HG03469 (cell line): ENCODE measurements around the gene ZCCHC2.
A peak's percentile ranks its signal among the peaks of the same experiment; 100 is the strongest.

Source experiments
- ATAC-seq: cut with Tn5 transposase; IDR thresholded peaks from one replicate; pipeline ENCODE4 v1.9.1; 2021; ENCODE audit warnings: mild to moderate bottlenecking, moderate library complexity, moderate number of reproducible peaks; ENCODE audit not compliant: unreplicated experiment

ZCCHC2 gene

DNA sequence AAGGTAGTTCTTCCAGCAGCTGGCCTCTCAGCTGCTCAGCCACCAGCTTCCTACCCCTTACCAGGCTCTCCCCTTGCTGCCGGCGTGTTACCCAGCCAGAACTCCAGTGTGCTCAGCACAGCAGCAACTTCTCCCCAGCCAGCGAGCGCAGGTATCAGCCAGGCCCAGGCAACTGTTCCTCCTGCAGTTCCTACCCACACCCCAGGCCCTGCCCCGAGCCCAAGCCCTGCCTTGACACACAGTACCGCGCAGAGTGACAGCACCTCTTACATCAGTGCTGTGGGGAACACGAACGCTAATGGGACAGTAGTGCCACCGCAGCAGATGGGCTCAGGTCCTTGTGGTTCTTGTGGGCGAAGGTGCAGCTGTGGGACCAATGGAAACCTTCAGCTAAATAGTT lies 52.0 kb downstream of the ZCCHC2 start:
- no peak for ATAC-seq

DNA sequence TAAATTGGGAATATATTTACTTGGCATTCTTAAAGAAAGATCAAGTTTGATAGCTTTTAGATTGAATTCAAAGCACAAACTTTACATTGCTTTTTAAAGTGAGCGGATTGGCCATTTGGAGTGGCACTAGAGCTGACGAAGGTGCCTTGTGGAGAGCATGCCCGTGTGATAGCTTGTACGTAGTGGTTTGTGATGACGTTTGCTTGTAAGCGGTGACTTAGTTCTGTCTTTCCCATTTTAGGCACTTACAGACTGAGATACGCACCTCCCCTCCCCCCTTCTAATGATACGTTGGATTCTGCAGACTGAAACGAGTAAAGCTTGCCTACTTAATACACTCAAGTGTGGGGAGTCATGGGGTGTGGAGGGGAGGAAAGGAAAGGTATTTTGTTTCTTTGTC lies 53.4 kb downstream of the ZCCHC2 start:
- ATAC-seq = no peak

DNA sequence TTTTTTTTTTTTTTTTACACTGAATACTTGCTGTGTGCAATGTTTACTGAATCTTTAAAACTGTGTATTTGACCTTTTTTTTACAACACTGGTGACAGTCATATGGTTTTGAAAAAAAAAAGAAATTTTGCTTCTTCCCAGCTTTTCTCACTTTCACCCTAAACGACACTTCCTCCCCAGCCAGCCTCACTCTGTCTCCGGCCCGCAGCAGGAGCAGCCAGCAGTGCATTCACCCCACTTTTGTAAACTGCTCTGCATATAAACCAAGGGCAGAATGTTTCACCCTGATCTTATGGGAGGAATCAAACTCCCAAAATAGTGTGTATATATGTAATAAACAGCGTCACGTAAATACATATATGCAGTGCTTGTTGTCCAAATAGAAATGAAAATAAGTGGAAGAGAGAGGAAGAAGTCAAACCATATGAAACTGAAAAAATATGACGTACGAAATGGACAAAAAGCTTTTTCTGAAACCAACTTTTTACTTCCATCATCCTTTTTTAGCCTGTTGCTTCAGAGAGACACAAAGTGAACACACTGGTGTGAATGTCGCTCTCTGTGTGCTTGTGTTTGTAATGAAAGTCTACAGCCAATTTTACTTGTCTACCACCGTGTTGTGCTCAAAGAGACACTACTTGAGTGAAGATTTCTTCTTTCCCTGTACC lies 54.2 kb downstream of the ZCCHC2 start:
- peak; percentile 32 for ATAC-seq

DNA sequence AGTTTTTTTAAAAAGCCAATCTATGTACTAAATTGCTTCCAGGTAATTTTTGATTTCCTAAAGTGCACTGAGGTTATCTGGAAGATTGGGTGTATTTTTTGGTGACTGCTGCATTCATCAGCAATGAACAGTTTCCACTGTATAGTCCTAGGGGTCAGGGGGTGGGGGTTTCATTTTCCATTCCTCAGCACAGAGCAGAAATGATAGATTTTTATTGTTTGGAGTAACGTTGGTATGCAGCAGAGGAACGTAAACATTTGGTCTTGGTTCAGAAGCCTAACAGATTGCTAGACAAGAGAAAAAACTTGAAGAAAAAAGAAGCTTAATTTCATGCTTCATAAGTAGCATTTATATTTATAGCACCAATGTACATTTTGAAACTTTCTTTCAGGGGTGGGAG lies 54.9 kb downstream of the ZCCHC2 start:
- ATAC-seq = no peak

DNA sequence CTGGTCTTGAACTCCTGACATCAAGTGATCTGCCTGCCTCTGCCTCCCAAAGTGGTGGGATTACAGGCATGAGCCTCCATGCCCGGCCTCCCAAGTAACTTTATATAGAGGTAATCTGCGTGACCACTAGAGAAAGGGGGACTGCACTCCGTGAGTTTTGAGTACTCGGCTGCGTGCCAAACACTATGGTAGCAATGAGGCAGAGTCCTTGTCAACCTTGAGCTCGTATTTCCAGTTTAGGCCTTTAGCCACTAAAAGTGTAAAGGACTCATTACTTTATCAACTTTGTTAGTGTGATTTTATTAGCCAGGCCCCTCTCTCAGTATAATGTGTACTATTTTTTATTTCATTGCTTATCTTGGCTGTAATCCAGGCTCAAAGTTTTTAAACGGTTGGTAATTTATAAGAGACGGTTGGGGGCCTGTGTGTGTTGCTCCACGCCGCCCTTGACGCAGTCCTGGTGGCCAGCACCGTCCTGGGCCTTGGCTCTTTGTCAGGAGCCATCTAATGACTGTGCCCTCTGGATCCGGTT lies 56.2 kb downstream of the ZCCHC2 start:
- no peak for ATAC-seq

DNA sequence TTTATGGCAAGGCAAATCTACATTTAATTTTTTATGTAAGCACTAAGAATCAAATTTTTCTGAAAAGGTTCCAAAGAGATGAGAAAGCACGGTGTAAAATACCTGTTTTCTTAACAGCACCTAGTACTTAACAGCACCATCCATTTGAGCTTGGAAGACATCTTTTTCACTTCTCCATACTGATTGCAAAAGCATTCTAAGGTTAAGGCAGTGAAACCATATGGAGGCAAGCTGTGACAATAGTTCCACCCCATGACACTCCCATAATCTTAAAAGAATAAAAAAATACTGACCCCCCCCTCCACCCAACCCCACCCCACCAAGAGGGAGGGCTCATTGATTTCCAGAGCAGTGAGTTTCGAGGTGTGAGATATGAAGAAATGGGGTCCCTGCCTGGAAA lies 60.6 kb downstream of the ZCCHC2 start:
- ATAC-seq = no peak

DNA sequence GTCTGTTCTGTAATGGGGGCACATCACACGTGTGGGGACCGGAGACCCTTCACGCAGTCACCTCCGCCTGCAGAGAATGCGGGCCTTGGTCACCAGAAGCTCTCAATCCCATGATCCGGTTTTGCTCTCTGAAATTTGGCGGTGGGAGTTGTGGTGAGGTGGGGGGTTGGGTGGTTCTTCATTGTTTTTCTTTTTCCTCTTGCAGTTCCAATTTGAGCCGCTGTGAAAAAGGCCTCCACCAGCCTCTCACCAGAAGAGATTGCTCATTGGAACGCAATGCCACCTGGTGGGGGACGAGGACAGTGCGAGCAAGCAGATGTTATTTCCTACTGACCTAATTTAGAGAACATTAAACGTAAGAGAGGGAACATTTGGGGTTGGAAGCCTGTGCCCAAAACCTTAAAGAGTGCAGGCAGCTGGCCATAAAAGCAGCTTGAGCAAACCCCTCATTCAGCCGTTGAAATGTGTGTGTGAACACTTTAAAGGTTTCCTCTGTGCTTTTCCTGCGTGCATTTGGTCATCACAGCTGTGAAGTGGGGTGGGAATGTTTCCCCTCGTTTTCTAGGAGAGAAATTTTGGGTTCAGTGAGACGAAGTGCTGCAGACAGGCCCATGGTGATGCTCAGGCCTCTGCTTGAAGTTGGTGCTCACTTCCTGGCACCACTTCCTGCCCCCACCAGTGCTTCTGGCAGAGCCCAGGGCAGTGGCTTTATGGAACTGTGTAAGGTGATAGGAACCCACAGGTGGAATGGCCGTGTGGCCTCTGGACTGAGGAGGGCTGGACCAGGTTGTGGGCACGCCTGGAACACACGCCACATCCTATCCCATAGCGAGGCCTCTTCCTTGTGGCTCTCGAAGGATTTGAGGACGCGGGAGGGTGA lies 61.7 kb downstream of the ZCCHC2 start:
- ATAC-seq = peak; percentile 65

DNA sequence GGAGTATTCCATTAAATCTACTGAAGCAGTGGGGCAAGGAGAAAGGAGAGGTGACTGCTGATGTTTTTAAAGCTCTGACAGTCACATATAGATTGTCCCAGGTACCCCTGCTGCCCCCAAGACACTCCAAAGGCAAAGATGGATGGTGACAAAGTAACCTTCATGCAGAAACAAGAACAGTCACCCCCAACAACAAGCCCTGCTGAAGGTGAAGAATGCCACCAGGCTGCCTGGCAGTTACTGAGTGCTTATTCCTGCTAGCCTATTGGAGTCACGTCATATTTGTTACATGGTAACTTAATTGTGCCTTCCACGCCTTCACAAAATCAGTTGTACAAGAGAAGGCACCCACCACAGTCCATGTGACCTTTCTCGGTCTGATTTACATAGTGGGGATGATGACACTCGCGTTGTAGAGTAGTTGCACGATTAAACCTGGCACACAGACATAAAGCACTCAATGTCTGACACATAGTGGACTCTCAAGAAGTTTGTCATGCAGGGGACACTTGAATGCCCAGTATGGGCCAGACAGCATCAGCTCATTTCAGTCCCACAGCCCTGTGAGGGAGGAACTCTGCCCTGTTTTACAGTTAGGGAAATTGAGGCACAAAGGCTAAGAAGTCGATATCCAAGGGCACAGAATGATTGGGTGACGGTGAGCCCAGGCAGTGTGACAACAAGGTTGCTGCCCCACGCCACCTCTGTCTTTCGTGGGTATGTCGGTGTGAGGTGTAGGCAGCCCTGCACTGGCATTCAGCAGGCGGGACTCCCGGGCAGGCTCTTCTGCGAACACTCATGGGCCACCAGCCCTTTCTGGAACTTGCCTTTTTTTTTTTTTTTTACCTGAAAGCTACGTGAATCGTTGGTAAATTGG lies 62.7 kb downstream of the ZCCHC2 start:
- ATAC-seq = peak; percentile 12

DNA sequence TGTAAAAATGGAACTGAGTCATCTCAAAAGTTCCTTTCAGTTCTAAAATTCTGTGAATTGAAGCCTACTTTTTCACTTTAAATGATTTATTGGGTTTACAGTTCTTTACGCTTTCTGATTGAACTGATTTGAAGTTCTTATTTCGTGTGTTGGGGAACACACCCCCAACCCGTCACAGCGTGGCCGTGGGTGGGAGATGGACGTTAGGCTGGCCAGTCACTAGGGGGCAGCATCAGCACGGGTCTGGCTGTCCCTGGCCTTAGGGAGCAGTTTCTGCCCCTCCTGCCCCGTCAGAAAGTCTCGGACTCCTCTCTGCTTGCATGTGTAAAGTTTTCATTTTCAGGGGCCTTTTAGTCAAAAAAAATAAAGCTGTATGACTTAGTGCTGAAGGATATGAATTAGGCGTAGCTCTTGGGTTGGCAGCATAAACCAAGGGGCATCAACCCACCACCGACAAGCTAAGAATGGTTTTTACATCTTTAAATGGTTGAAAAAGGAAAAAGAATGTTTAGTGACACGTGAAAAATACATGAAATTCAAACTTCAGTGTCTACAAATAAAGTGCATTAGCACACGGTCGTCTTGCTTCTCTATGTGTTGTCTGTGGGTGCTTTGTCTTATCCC lies 63.4 kb downstream of the ZCCHC2 start:
- ATAC-seq = peak; percentile 38

DNA sequence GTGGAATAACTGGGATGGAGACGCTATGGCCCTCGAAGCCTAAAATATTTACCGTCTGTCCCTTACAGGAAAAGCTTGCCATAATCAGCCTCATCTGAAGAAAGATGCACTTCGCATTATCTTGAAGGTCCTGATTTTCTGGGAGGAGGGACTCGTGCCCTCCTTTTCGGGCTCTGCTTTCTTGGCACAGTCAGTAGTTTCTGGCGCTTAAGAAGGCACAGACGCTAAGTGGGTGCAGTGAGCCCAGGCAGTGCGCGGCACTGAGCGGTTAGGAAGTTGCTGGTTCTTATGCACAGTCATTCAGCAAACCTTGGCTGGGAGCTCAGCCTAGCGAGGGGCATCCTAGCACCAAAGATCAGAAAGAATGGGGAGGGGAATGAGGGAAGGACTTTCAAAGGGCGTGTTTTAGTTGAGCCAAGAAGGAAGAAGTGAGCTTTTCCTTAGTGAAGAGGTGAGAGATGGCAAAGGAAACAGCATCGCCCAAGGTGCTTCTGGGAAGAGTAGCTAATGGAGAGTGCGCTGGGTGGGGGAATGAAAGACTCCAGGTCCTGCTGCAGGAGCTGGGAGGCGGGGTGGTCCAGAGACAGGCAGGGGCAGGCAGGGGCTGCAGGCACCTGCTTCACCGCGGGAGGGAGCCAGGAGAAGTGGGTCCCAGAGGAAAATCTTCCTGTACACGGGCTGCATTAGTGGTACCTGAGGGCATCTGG lies 64.1 kb downstream of the ZCCHC2 start:
- no peak for ATAC-seq

DNA sequence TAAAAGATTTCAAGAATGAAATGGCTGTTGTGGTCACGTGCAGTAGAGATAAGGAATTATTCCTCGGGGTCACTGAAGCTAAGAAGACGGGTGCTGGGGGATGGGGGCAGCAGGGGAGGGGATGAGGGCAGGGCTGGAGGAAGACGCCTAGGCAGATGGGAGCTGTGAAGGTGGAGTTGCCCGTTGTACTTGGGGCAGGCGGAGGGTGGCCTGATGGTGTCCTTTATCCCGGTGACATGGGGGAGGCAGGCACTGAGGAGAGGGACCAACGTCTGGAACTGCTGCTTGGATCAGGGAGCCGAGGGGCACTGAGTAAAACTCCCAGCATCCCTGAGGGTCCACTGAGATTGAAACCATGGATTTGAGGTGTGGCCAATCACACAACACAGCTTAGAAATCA lies 64.9 kb downstream of the ZCCHC2 start:
- no peak for ATAC-seq

DNA sequence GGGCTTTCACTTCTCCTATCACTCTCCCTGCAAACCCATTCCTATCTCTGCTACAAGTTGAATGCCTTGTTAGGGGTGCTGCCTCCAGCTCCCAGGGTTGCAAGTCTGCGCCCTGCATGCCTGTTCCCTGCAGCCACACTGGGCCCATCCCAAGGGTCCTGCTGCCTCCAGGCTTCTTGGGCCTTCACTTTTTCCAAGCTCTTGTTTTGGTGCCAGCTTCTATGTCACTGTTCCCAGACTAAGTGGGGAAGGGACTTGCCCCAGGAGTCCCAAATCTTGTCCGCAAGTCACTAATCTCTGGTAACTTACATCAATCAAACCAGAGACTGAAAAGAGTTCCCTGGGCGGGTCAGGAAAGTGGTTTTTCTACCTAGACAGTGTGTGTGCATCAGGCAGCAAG lies 65.4 kb downstream of the ZCCHC2 start:
- no peak for ATAC-seq

DNA sequence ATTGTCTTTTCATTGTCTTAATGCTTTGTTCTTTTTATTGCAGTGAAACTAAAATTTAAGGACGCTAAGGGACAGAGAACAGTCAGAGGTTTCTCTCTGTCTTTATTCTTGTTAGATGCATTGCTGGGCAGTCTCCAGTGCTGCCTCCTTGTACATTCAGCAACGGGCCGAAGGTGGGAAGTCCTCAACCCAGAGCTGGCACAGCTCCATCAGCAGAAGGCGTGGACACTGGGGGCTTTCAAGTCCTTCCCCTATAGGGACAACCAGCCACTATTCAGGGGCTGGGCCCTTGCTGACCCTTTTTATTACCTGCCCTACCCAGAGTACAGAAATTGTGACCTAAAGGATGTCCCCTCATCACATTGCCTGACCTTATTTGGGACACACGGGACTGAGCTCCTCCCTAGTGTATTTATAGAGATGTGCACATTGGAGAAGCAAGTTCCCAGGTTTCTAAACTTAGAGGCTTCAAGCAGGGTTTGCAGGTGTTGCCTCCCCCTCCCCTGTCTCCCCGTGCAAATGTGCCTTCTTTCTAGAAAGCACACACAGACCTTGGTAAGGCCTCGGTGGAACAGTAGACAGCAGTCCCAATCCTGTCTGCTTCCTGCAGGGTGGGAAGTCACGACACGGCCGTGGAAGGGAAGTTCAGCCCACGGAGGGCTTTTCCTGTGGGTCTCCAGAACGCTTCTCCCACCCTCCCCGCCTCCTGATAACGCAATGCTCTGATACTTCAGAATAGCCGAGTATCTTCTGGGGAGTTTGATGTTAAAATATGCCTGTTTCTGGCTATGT lies 68.2 kb downstream of the ZCCHC2 start:
- no peak for ATAC-seq

DNA sequence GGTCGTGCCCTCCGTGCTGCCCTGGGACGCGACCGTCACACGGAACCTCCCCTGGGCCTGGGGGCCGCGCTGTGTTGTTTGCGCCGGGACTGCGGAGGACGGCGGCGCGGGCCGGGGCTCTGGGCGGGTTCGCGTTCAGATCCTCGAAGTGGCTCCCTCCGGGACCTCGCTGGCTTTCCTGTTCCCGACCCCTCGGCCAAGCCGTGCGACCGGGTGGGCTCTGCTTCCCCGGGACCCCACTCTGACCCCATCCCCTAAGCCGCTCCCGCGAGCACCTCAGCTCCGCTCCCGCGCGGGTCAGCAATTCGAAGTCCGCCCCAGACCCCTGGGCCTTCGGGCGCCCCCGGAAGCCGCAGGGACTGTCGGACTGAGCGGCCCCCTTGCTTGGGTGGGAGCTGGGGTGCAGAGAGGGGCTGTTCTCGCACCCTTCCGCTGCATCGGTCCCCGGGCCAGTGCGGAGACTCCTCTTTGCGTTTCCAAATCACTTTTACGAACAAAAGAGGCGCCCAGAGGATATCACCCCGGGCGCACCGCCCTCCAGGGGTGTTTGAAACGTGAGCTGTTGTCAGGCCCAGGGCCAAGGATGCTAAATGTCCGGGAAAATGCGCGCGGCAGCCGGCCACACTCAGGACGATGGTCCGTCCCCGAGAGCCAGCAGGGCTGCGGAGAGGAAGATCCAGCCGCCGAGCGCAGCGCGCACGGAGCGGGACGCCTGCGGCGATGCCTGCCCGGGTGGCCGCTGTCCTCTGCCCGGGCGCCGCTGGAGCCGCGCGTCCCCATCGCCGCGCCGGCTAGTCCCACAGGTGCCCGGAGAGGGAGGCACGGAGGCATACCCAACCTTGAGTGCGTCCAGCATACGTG lies 73.5 kb downstream of the ZCCHC2 start:
- ATAC-seq = no peak

DNA sequence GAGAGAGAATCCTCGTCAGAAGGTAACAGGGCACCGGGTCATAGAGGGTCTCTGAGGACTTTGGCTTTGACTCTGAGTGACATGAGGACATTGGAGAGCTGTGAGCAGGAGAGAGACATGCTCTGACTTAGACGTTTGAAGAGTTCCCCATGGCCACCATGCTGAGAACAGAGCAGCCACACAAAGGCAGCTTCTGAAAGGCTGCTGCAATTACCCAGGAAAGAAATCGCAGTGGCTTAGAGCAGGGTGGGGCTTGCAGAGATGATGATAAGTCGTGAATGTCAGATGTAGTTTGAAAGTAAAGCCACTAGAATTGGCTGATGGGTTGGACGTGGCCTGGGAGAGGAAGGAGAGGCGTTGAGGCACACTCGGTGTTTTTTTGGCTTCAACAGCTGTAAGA lies 79.0 kb downstream of the ZCCHC2 start:
- ATAC-seq = no peak

DNA sequence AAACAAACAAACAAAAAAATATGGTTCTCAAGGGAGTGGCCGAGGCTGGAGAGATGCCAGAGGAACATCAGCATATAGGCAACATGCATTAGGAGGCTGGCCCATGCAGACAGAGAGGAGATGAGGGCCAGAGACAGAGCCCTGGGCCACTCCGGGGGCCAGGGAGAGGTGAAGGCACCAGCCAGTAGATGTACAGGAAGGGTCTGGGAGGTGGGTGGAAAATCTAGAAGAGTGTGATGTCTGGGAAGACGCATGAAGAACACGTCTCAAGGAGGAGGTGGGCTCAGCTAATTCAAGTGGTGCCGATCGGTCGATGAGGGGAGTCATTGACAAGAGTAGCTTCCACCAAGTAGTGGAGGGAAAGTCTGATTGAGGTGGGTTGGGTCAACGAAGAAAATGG lies 79.9 kb downstream of the ZCCHC2 start:
- ATAC-seq = no peak

DNA sequence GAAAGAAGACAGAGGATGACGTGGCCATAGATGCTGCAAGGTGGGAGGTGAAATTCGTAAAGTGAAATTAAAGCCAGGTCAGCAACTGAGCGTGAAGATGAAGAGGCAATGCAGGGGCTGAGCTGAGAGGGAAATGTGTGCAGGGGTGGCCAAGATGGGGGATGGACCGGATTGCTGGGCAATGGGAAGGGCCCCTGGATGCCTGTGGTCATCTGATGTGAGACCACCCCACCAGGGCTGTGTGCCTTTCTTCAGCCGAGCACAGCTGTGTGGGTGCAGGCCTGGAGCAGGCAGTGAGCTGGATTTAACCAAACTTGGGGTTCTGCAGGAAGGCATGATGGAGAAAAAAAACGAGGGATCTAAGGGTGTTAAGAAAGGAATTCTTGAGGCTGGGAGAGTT lies 80.4 kb downstream of the ZCCHC2 start:
- no peak for ATAC-seq

DNA sequence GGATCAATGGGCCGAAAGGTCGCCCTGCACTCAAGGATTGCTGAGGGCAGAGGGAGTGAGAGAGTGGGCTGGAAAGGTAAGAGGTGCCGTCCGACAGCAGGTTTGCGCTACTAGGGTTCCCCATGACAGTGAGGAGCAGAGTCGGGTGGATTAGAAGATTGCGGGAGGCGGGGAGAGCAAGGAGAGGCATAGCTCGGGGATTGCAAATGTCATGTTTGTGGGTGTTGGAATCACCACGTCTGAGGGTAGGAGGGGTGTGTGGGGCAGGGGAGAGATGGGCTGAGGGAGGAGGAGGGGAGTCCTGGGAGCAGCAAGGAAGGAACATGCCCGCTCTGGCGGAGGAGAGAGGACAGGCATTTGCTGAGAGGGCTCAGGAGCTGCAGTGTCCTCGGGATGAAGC lies 81.2 kb downstream of the ZCCHC2 start:
- ATAC-seq = no peak
